Measurements from ENCODE around the gene KIF26A. TPM values are rescaled to one million over a fixed set of nuclear protein-coding genes. Genes with fewer than 3 reads are reported as not detected.

The KIF26A gene
- total RNA-seq, 1 donor from 2014 or later, result 20.0 TPM

DNA sequence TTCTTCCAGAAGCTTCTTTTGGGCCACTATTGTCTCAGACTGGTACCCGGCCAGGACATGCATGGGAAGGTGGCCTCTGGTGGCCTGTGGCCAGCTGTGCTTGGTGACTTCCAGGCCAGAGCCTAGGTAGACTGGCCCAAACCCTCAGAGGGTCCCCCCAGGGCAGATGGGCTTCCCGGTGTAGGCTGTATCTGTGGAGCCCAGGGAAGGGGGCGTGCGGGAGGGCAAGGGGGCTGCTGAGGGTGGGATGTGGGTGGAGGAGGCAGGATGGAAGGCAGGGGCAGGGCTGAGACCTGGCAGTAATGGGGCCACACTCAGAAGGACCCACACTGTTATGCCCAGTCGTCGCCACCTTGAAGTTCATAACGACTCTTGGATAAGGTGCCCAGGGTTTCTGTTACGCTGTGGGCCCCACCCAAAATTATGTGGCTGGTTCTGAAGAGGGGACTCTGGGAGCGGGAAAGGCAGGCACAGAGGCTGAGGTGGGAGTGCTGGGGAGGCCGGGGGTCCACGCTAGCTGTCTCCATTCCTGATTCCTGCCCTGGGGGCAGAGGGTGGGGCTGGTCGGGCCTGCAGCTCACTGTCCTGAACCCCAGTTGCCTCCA lies 52.1 kb downstream of the KIF26A start:
- TF ChIP-seq, protein P1, sequence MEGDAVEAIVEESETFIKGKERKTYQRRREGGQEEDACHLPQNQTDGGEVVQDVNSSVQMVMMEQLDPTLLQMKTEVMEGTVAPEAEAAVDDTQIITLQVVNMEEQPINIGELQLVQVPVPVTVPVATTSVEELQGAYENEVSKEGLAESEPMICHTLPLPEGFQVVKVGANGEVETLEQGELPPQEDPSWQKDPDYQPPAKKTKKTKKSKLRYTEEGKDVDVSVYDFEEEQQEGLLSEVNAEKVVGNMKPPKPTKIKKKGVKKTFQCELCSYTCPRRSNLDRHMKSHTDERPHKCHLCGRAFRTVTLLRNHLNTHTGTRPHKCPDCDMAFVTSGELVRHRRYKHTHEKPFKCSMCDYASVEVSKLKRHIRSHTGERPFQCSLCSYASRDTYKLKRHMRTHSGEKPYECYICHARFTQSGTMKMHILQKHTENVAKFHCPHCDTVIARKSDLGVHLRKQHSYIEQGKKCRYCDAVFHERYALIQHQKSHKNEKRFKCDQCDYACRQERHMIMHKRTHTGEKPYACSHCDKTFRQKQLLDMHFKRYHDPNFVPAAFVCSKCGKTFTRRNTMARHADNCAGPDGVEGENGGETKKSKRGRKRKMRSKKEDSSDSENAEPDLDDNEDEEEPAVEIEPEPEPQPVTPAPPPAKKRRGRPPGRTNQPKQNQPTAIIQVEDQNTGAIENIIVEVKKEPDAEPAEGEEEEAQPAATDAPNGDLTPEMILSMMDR (IDR thresholded peaks at IDR 0.05; ENCODE audit: unreplicated experiment), result no peak
- no peak overlapping the region for H3K27ac Mint-ChIP-seq
- no peaks in the 10 kb centered on the region for H3K9me3 Mint-ChIP-seq
- H3K27me3 Mint-ChIP-seq (ENCODE audit: low read depth), result peaks cover 4% of the 10 kb centered on the region
- H3K36me3 Mint-ChIP-seq, result no peaks in the 10 kb centered on the region
- peaks cover 3% of the 10 kb centered on the region for H3K4me1 Mint-ChIP-seq
- no peak overlapping the region for H3K4me3 Mint-ChIP-seq
- DNase-seq (ENCODE audit: low spot score in 2 of 2, unreplicated experiment in 2 of 2), result no peak

DNA sequence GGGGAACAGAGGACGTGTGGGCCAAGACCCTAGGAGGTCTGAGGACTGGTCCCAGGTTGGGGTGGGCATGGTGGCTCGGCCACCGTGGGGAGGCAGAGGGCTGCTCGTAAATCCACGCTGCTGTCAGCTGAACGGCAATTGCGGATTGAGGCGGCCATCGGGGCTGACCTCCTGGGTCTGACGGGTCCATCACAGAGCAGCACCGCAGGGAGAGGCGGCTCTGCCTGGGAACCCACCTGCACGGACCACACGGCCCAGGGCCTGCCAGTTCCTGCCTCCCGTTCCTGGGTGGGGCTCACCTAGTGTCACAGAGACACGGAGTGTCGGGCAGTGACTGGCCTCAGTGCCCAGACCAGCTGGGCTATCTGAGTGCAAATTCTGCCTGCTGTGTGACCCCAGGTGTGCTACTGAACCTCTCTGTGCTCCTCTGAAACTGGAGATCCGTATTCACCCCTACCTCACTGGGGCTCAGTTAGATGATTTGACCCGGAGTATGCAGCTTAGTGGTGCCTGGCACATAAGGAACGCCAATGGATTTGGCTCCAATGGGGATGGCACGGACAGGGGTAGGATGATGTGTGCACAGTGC lies 53.1 kb downstream of the KIF26A start:
- H3K9me3 Mint-ChIP-seq, result no peaks in the 10 kb centered on the region
- H3K4me1 Mint-ChIP-seq, result peaks cover 6% of the 10 kb centered on the region
- no peak overlapping the region for H3K4me3 Mint-ChIP-seq
- TF ChIP-seq, protein P1 (IDR thresholded peaks at IDR 0.05; ENCODE audit: unreplicated experiment), result no peak
- DNase-seq (ENCODE audit: low spot score in 2 of 2, unreplicated experiment in 2 of 2), result no peak
- H3K27ac Mint-ChIP-seq, result no peak overlapping the region
- no peaks in the 10 kb centered on the region for H3K36me3 Mint-ChIP-seq
- H3K27me3 Mint-ChIP-seq (ENCODE audit: low read depth), result peaks cover 9% of the 10 kb centered on the region

DNA sequence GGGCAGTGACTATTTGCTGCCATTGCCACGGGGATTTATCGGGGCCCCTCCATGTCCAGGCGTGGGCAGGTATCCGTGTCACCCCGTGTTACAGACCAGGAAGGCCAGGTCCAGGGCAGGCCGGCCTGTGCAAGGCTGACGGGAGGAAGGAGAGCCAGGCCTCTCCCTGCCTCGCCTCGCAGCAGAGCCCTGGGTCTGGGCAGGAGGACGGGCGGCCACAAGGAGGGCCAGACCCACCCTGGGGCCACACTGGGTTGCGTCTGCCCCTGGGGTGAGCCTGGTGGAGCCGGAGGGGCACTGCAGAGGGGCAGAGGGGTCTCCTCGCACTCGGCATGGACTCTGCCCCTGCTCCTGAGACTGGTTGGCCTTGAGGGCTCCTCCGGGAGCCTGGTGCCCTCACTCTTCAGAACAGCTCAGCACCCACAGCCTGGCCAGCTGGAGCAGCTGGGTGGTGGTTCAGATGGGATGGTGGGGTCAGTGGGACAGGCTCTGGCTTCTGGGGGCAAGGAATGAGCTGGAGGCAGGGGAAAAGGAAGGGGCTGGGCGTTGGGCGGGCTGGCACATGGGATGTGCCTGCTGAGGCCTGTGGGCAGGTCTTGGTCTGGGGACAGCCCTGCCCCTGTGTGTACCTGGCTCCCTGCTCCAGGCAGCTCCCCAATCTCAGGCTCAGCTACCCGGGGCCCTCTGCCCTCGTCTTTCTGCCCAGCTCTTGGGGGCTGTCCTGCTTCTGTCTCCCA lies 53.9 kb downstream of the KIF26A start:
- H3K4me1 Mint-ChIP-seq, result peaks cover 5% of the 10 kb centered on the region
- TF ChIP-seq, protein P1 (IDR thresholded peaks at IDR 0.05; ENCODE audit: unreplicated experiment), result no peak
- no peak for DNase-seq (ENCODE audit: low spot score in 2 of 2, unreplicated experiment in 2 of 2)

DNA sequence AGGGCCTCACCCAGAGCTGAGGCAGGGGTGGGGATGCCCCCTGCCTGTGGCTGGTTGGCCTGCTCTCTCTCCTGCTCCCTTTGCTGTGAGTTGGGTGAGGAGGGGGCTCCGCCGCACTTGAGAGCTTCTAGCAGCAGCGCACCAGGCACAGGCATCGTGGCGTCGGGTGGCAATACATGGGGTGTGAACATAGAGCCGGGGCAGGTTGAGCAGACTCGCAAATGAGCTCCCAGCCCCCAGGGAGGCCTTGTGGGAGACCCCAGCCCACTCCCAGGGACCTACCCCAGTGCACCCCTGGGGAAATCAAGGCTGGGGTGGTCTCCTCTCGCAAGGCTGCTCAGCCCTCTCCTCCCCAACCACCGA lies 54.5 kb downstream of the KIF26A start:
- TF ChIP-seq, protein P1 (IDR thresholded peaks at IDR 0.05; ENCODE audit: unreplicated experiment), result no peak
- H3K27me3 Mint-ChIP-seq (ENCODE audit: low read depth), result peaks cover 9% of the 10 kb centered on the region
- H3K4me1 Mint-ChIP-seq, result peaks cover 5% of the 10 kb centered on the region
- H3K36me3 Mint-ChIP-seq, result no peaks in the 10 kb centered on the region
- H3K27ac Mint-ChIP-seq, result no peak overlapping the region
- H3K9me3 Mint-ChIP-seq, result no peaks in the 10 kb centered on the region
- DNase-seq (ENCODE audit: low spot score in 2 of 2, unreplicated experiment in 2 of 2), result no peak
- no peak overlapping the region for H3K4me3 Mint-ChIP-seq

More for the DNA sequence above, 53.9 kb downstream of the KIF26A start:
- no peak overlapping the region for H3K4me3 Mint-ChIP-seq
- no peaks in the 10 kb centered on the region for H3K36me3 Mint-ChIP-seq
- peaks cover 9% of the 10 kb centered on the region for H3K27me3 Mint-ChIP-seq (ENCODE audit: low read depth)
- H3K9me3 Mint-ChIP-seq, result no peaks in the 10 kb centered on the region
- H3K27ac Mint-ChIP-seq, result no peak overlapping the region

DNA sequence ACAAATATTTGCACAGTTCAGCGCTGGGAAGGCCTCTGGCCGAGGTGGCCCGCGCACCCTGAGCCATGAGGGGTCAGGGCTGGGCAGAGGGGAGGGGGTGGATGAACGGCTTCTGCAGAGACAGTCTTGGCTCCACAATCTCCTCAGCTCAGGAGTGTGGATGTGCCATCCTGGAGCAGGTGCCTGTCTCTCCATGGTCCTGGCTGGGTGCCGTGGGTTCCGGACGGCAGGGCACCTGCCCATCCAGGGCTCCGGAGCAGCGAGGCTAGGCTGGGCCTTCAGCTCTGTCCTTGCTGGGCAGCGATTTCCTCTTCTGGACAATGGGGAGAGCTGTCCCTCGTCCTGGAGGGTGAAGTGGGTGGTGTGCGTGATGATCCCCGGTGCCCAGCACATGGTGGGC lies 55.6 kb downstream of the KIF26A start:
- TF ChIP-seq, protein P1 (IDR thresholded peaks at IDR 0.05; ENCODE audit: unreplicated experiment), result no peak
- Mint-ChIP-seq H3K4me3 (no peak overlapping the region), H3K9me3 (no peaks in the 10 kb centered on the region), H3K36me3 (no peaks in the 10 kb centered on the region), H3K27ac (no peak overlapping the region), H3K4me1 (peaks cover 5% of the 10 kb centered on the region), H3K27me3 (ENCODE audit: low read depth) (peaks cover 9% of the 10 kb centered on the region)
- no peak for DNase-seq (ENCODE audit: low spot score in 2 of 2, unreplicated experiment in 2 of 2)
